Thyroid gland (tissue), 4 donors: ENCODE data around the gene HYLS1. TPM values are rescaled to one million over a fixed set of nuclear protein-coding genes. Genes with fewer than 3 reads are reported as not detected.

ENCODE experiments used
- DNase-seq, 2 donors: peaks; one replicate each; pipeline ENCODE4 v3.0.0-alpha.2; 2019
- H3K27ac ChIP-seq, 3 donors: fragments of 200-600 bp; sonication (generic); 1 replicate in 2 of 3; 2 replicates in 1 of 3; pipeline ENCODE4 v1.5.1; 2016 to 2019; ENCODE audit warnings: mild to moderate bottlenecking in 1 of 3, moderate library complexity in 1 of 3
- H3K27me3 ChIP-seq: fragments of 200-600 bp; sonication (generic); one replicate; pipeline ENCODE4 v1.5.1; 2019
- H3K36me3 ChIP-seq, 2 donors: fragments of 200-600 bp; sonication (generic); one replicate each; pipeline ENCODE4 v1.5.1; 2016 to 2019
- H3K4me1 ChIP-seq, 2 donors: fragments of 200-600 bp; sonication (generic); one replicate each; pipeline ENCODE4 v1.5.1; 2017 to 2019
- H3K4me3 ChIP-seq, 3 donors: fragments of 200-600 bp; sonication (generic); replicated peaks in 1 of 3; 1 replicate in 2 of 3; 2 replicates in 1 of 3; pipeline ENCODE4 v1.5.1; 2016; ENCODE audit warnings: mild to moderate bottlenecking in 1 of 3
- H3K9me3 ChIP-seq: fragments of 200-600 bp; sonication (generic); one replicate; pipeline ENCODE4 v1.5.1; 2017
- CTCF ChIP-seq, 6 experiments: fragments of 200-600 bp in 3 of 6; fragments of 450-650 bp in 3 of 6; sonication (generic) in 3 of 6; IDR thresholded peaks; one replicate each; pipeline ENCODE4 v1.5.1; 2016 to 2019; ENCODE audit warnings: antibody characterized with exemption in 6 of 6, mild to moderate bottlenecking in 2 of 6, inconsistent platforms in 1 of 6, moderate library complexity in 1 of 6
- POLR2A ChIP-seq, 2 donors: fragments of 450-650 bp; IDR thresholded peaks; one replicate each; pipeline ENCODE4 v1.6.1; 2017; ENCODE audit warnings: antibody characterized with exemption in 2 of 2, mild to moderate bottlenecking in 2 of 2, moderate library complexity in 1 of 2
- WGBS, 2 donors: methylation state at CpG; one replicate each; pipeline ENCODE4 v1.1.5; 2017; 5-methylcytosine and 5-hydroxymethylcytosine counted together
- intact Hi-C: fragments of 100-400 bp; cut with DNase I; formaldehyde crosslinking; loops from one replicate; pipeline ENCODE4 v1.15.1; 2023
- total RNA-seq, 4 donors: library from RNA; depleted of rRNA; stranded (reverse); fragments of >200 nt; gene quantifications; one replicate each; pipeline ENCODE4 v1.2.3, GENCODE V29; 2016

HYLS1 gene
- total RNA-seq, 4 donors from 2014 or later: 1.6 to 6.9 (median 3.0) TPM

- Histone ChIP-seq H3K4me1 (peaks cover 0 to 18% of the 10 kb centered on the region in 2 donors), H3K9me3 (no peaks in the 10 kb centered on the region), H3K4me3 (no peak overlapping the region), H3K27ac (no peak overlapping the region), H3K36me3 (no peaks in the 10 kb centered on the region), H3K27me3 (no peaks in the 10 kb centered on the region)
- TF ChIP-seq CTCF (IDR thresholded peaks at IDR 0.05) (no peak), POLR2A (IDR thresholded peaks at IDR 0.05) (no peak)
- WGBS, 2 donors: 90 to 91% methylated on average over 16 to 20 of the region's 22 CpGs
- DNase-seq: no peak
- intact Hi-C loops: no loop called here
These were observed 62.1 kb downstream of the HYLS1 start for GRCh38 chr11:125949271-125950177.

- H3K4me3 ChIP-seq: no peak overlapping the region
- H3K27ac ChIP-seq: no peak overlapping the region
- no peaks in the 10 kb centered on the region for H3K27me3 ChIP-seq
- no peak for TF ChIP-seq POLR2A (IDR thresholded peaks at IDR 0.05)
- no peak for TF ChIP-seq CTCF (IDR thresholded peaks at IDR 0.05)
- H3K36me3 ChIP-seq: no peaks in the 10 kb centered on the region
- WGBS, 2 donors: 90 to 93% methylated on average over 6 to 11 of the region's 11 CpGs
- H3K4me1 ChIP-seq: peaks cover 0 to 18% of the 10 kb centered on the region in 2 donors
- H3K9me3 ChIP-seq: no peaks in the 10 kb centered on the region
- no peak for DNase-seq
- intact Hi-C loops: no loop called here
These were observed 62.7 kb downstream of the HYLS1 start for GRCh38 chr11:125950178-125950490.

Other genes starting within 250 kb of the HYLS1 start
- not detected for gene ACRV1, start 206.8 kb upstream of the HYLS1 start, total RNA-seq
- not detected for gene PATE1, start 141.4 kb upstream of the HYLS1 start, total RNA-seq
- not detected for gene PATE2, start 108.8 kb upstream of the HYLS1 start, total RNA-seq
- not detected for gene PATE3, start 99.5 kb upstream of the HYLS1 start, total RNA-seq
- gene PATE4, start 54.4 kb upstream of the HYLS1 start, total RNA-seq: not detected
- 10 to 100 TPM in 3 of 4 donors, 1 to 10 TPM in 1; 9.0 to 34.7 (median 17.9) TPM for gene PUS3, start 15.5 kb downstream of the HYLS1 start, total RNA-seq
- 1 to 10 TPM; 1.6 to 3.8 (median 1.9) TPM for gene DDX25, start 16.8 kb downstream of the HYLS1 start, total RNA-seq
- gene VSIG10L2, start 58.4 kb downstream of the HYLS1 start, total RNA-seq: not detected
- gene CDON, start 175.2 kb downstream of the HYLS1 start, total RNA-seq: 100 to 1,000 TPM in 2 of 4 donors, 10 to 100 TPM in 2; 75.8 to 168 (median 108) TPM